IPS-15b (cell line): Measurements from ENCODE around the gene PAQR7.

Experiments
- H3K27me3 ChIP-seq: one replicate; pipeline ENCODE4 v1.6.1; 2013; ENCODE audit warnings: low read length; ENCODE audit not compliant: control insufficient read depth, insufficient read depth
- H3K36me3 ChIP-seq: one replicate; pipeline ENCODE4 v1.6.1; 2013; ENCODE audit warnings: low read length; ENCODE audit not compliant: control insufficient read depth, insufficient read depth
- H3K4me1 ChIP-seq: one replicate; pipeline ENCODE4 v1.6.1; 2013; ENCODE audit warnings: mild to moderate bottlenecking, low read length; ENCODE audit not compliant: control insufficient read depth, insufficient read depth
- H3K4me3 ChIP-seq: one replicate; pipeline ENCODE4 v1.5.1; 2013; ENCODE audit warnings: low read depth, low read length
- H3K9ac ChIP-seq: one replicate; pipeline ENCODE4 v1.6.1; 2013; ENCODE audit warnings: low read depth, mild to moderate bottlenecking, low read length
- H3K9me3 ChIP-seq: one replicate; pipeline ENCODE4 v1.6.1; 2013; ENCODE audit warnings: mild to moderate bottlenecking, low read length; ENCODE audit not compliant: control insufficient read depth, insufficient read depth

Gene PAQR7

GRCh38 chr1:25875154-25875855 lies at the start of gene PAQR7:
TSS of gene PAQR7 (minus strand) at chr1:25875708. CDS start at chr1:25863839, 11,869 bp downstream.
- Histone ChIP-seq H3K4me3 (peak within 1 kb of the TSS; percentile 62), H3K9ac (peak within 1 kb of the TSS; percentile 70), H3K36me3 (no peaks in the 10 kb centered on the region), H3K27me3 (peaks cover 19% of the 10 kb centered on the region), H3K4me1 (peaks cover 16% of the 10 kb centered on the region), H3K9me3 (no peaks in the 10 kb centered on the region)

- no peak overlapping the region for H3K9ac ChIP-seq
- no peaks in the 10 kb centered on the region for H3K36me3 ChIP-seq
- H3K9me3 ChIP-seq, result no peaks in the 10 kb centered on the region
- no peak overlapping the region for H3K4me3 ChIP-seq
- H3K4me1 ChIP-seq, result peaks cover 13% of the 10 kb centered on the region
- peaks cover 3% of the 10 kb centered on the region for H3K27me3 ChIP-seq
Measured at GRCh38 chr1:25924454-25924853, 48.9 kb upstream of the PAQR7 start.

- no peaks in the 10 kb centered on the region for H3K9me3 ChIP-seq
- no peaks in the 10 kb centered on the region for H3K36me3 ChIP-seq
- peak overlapping the region; percentile 81 for H3K4me3 ChIP-seq
- peak overlapping the region; percentile 82 for H3K9ac ChIP-seq
- H3K27me3 ChIP-seq, result peaks cover 3% of the 10 kb centered on the region
- peaks cover 13% of the 10 kb centered on the region for H3K4me1 ChIP-seq
Measured at GRCh38 chr1:25922971-25923552, 47.6 kb upstream of the PAQR7 start.

GRCh38 chr1:25922056-25922970 lies 46.8 kb upstream of the PAQR7 start:
- H3K4me3 ChIP-seq, result peak overlapping the region; percentile 81
- peaks cover 14% of the 10 kb centered on the region for H3K4me1 ChIP-seq
- no peaks in the 10 kb centered on the region for H3K9me3 ChIP-seq
- no peaks in the 10 kb centered on the region for H3K36me3 ChIP-seq
- H3K9ac ChIP-seq, result peak overlapping the region; percentile 82
- H3K27me3 ChIP-seq, result peaks cover 3% of the 10 kb centered on the region

GRCh38 chr1:25918615-25919014 lies 43.1 kb upstream of the PAQR7 start:
- no peak overlapping the region for H3K9ac ChIP-seq
- H3K36me3 ChIP-seq, result no peaks in the 10 kb centered on the region
- no peaks in the 10 kb centered on the region for H3K9me3 ChIP-seq
- no peak overlapping the region for H3K4me3 ChIP-seq
- H3K27me3 ChIP-seq, result no peaks in the 10 kb centered on the region
- peaks cover 9% of the 10 kb centered on the region for H3K4me1 ChIP-seq

- Histone ChIP-seq H3K4me1 (peaks cover 9% of the 10 kb centered on the region), H3K9me3 (no peaks in the 10 kb centered on the region), H3K27me3 (no peaks in the 10 kb centered on the region), H3K36me3 (no peaks in the 10 kb centered on the region), H3K9ac (no peak overlapping the region), H3K4me3 (no peak overlapping the region)
Measured at GRCh38 chr1:25917996-25918395, 42.5 kb upstream of the PAQR7 start.

- Histone ChIP-seq H3K4me1 (peaks cover 2% of the 10 kb centered on the region), H3K27me3 (no peaks in the 10 kb centered on the region), H3K9ac (no peak overlapping the region), H3K9me3 (no peaks in the 10 kb centered on the region), H3K36me3 (no peaks in the 10 kb centered on the region), H3K4me3 (no peak overlapping the region)
Measured at GRCh38 chr1:25916460-25916859, 41.0 kb upstream of the PAQR7 start.

- H3K9me3 ChIP-seq, result no peaks in the 10 kb centered on the region
- H3K4me3 ChIP-seq, result no peak overlapping the region
- H3K36me3 ChIP-seq, result no peaks in the 10 kb centered on the region
- peaks cover under 1% of the 10 kb centered on the region for H3K27me3 ChIP-seq
- H3K4me1 ChIP-seq, result peaks cover 2% of the 10 kb centered on the region
- H3K9ac ChIP-seq, result no peak overlapping the region
Measured at GRCh38 chr1:25914074-25914995, 38.8 kb upstream of the PAQR7 start.

GRCh38 chr1:25913206-25913605 lies 37.7 kb upstream of the PAQR7 start:
- Histone ChIP-seq H3K36me3 (no peaks in the 10 kb centered on the region), H3K9ac (no peak overlapping the region)

GRCh38 chr1:25912076-25912831 lies 36.7 kb upstream of the PAQR7 start:
- no peak overlapping the region for H3K9ac ChIP-seq
- H3K36me3 ChIP-seq, result no peaks in the 10 kb centered on the region
- H3K27me3 ChIP-seq, result peaks cover 2% of the 10 kb centered on the region
- H3K9me3 ChIP-seq, result no peaks in the 10 kb centered on the region
- H3K4me1 ChIP-seq, result no peaks in the 10 kb centered on the region
- H3K4me3 ChIP-seq, result no peak overlapping the region

More at GRCh38 chr1:25913206-25913605, 37.7 kb upstream of the PAQR7 start:
- Histone ChIP-seq H3K4me1 (peaks cover 2% of the 10 kb centered on the region), H3K4me3 (no peak overlapping the region), H3K27me3 (peaks cover 2% of the 10 kb centered on the region), H3K9me3 (no peaks in the 10 kb centered on the region)
